Esophagus squamous epithelium (tissue), 5 donors: ENCODE results near the gene IL18. TPM values are rescaled to one million over a fixed set of nuclear protein-coding genes. Genes with fewer than 3 reads are reported as not detected.
"Not testable (repeated sequence)": the region's sequence is repeated elsewhere in the genome, so short reads cannot be mapped to it uniquely, and the experiment has no call there.

Source experiments
- DNase-seq: peaks from one replicate; lab custom pipeline; 2025; lab: John Stamatoyannopoulos, UW
- H3K27ac ChIP-seq, 4 donors: fragments of 200-600 bp; sonication (generic); one replicate each; pipeline ENCODE4 v1.5.1; 2016 to 2019; ENCODE audit warnings: mild to moderate bottlenecking in 1 of 4
- H3K27me3 ChIP-seq, 4 donors: fragments of 200-600 bp; sonication (generic); 1 replicate in 3 of 4; 2 replicates in 1 of 4; pipeline versions ENCODE4 v1.5.1 to v1.6.0; 2017 to 2021; ENCODE audit warnings: antibody characterized with exemption in 1 of 4
- H3K36me3 ChIP-seq, 3 donors: fragments of 200-600 bp; sonication (generic); one replicate each; pipeline ENCODE4 v1.5.1; 2016 to 2019
- H3K4me1 ChIP-seq, 3 donors: fragments of 200-600 bp; sonication (generic); one replicate each; pipeline ENCODE4 v1.5.1; 2017 to 2019
- H3K4me3 ChIP-seq, 4 donors: fragments of 200-600 bp; sonication (generic); 1 replicate in 3 of 4; 2 replicates in 1 of 4; pipeline ENCODE4 v1.5.1; 2016 to 2019; ENCODE audit warnings: mild to moderate bottlenecking in 2 of 4, moderate library complexity in 1 of 4
- H3K9me3 ChIP-seq, 3 donors: fragments of 200-600 bp; sonication (generic); one replicate each; pipeline ENCODE4 v1.5.1; 2016 to 2019
- CTCF ChIP-seq, 6 experiments: fragments of 450-650 bp in 4 of 6; fragments of 200-600 bp in 2 of 6; sonication (generic) in 2 of 6; IDR thresholded peaks; one replicate each; pipeline ENCODE4 v1.5.1; 2016 to 2019; ENCODE audit warnings: antibody characterized with exemption in 6 of 6, mild to moderate bottlenecking in 4 of 6, moderate library complexity in 4 of 6
- POLR2A ChIP-seq, 4 donors: fragments of 450-650 bp; IDR thresholded peaks; one replicate each; pipeline ENCODE4 v1.6.1; 2017; ENCODE audit warnings: antibody characterized with exemption in 4 of 4, mild to moderate bottlenecking in 4 of 4, moderate library complexity in 3 of 4
- WGBS, 2 donors: methylation state at CpG; one replicate each; pipeline ENCODE4 v1.1.5; 2018; 5-methylcytosine and 5-hydroxymethylcytosine counted together
- intact Hi-C: fragments of 100-400 bp; cut with DNase I; formaldehyde crosslinking; loops from one replicate; pipeline ENCODE4 v1.15.0; 2022
- total RNA-seq, 4 donors: library from RNA; depleted of rRNA; stranded (reverse); fragments of >200 nt; gene quantifications; one replicate each; pipeline ENCODE4 v1.1.0, GENCODE V29; 2016
- donor health status: DM: yes; HTN: yes; CAD: no.

Gene IL18
- total RNA-seq, 4 donors from 2014 or later = 43.7 to 125 (median 98.3) TPM

GRCh38 chr11:112172362-112172994 lies 8.6 kb upstream of the IL18 start:
- no peak for TF ChIP-seq POLR2A (IDR thresholded peaks at IDR 0.05)
- no peak for TF ChIP-seq CTCF (IDR thresholded peaks at IDR 0.05)
- Histone ChIP-seq H3K4me3 (no peak overlapping the region), H3K4me1 (peaks cover 0 to 17% (median 3%) of the 10 kb centered on the region in 3 donors), H3K27ac (no peak overlapping the region), H3K9me3 (no peaks in the 10 kb centered on the region), H3K27me3 (no peaks in the 10 kb centered on the region), H3K36me3 (no peaks in the 10 kb centered on the region)
- intact Hi-C loops = loop anchor here (10.0 kb wide), 1 partner anchor 58 kb away; no protein-coding TSS in a partner anchor
- DNase-seq = no peak
- WGBS, 2 donors = 27 to 41% methylated on average over 2 of the region's 2 CpGs

GRCh38 chr11:112167145-112167544 lies 3.3 kb upstream of the IL18 start, which contains the start of gene TEX12:
Gene TEX12, plus strand, starts transcription at chr11:112167372. Its CDS starts 1,897 bp downstream, at chr11:112169269.
- Histone ChIP-seq H3K27ac (peak within 1 kb of the TSS in 3 of 4 donors; percentile 33 to 49 (median 36)), H3K4me1 (peaks cover 0 to 25% (median 9%) of the 10 kb centered on the region in 3 donors), H3K4me3 (no peak within 1 kb of the TSS), H3K36me3 (no peaks in the 10 kb centered on the region), H3K9me3 (no peaks in the 10 kb centered on the region), H3K27me3 (no peaks in the 10 kb centered on the region)
- TF ChIP-seq CTCF (IDR thresholded peaks at IDR 0.05) = no peak
- TF ChIP-seq POLR2A (IDR thresholded peaks at IDR 0.05) = no peak
- intact Hi-C loops = no loop called here
- no peak for DNase-seq
- WGBS, 2 donors = 73 to 81% methylated on average over 15 to 25 of the region's 25 CpGs

- Histone ChIP-seq H3K27ac (peak overlapping the region in 3 of 4 donors; percentile 33 to 49 (median 36)), H3K27me3 (no peaks in the 10 kb centered on the region), H3K9me3 (no peaks in the 10 kb centered on the region), H3K36me3 (no peaks in the 10 kb centered on the region), H3K4me1 (peaks cover 0 to 31% (median 13%) of the 10 kb centered on the region in 3 donors), H3K4me3 (no peak overlapping the region)
- TF ChIP-seq CTCF (IDR thresholded peaks at IDR 0.05) (no peak), POLR2A (IDR thresholded peaks at IDR 0.05) (no peak)
- no peak for DNase-seq
- intact Hi-C loops = no loop called here
- WGBS, 2 donors = 30 to 34% methylated on average over 8 of the region's 8 CpGs
Observed at GRCh38 chr11:112166562-112166961, 2.7 kb upstream of the IL18 start.

GRCh38 chr11:112165049-112165448 lies 1.2 kb upstream of the IL18 start:
- H3K27me3 ChIP-seq = no peaks in the 10 kb centered on the region
- 72 to 73% methylated on average over 3 of the region's 3 CpGs for WGBS, 2 donors
- intact Hi-C loops = no loop called here
- no peak overlapping the region for H3K27ac ChIP-seq
- no peak for DNase-seq
- H3K9me3 ChIP-seq = no peaks in the 10 kb centered on the region
- H3K36me3 ChIP-seq = no peaks in the 10 kb centered on the region
- H3K4me1 ChIP-seq = peaks cover 0 to 46% (median 19%) of the 10 kb centered on the region in 3 donors
- TF ChIP-seq POLR2A (IDR thresholded peaks at IDR 0.05) = no peak
- TF ChIP-seq CTCF (IDR thresholded peaks at IDR 0.05) = no peak
- no peak overlapping the region for H3K4me3 ChIP-seq

- Histone ChIP-seq H3K36me3 (no peaks in the 10 kb centered on the region), H3K9me3 (no peaks in the 10 kb centered on the region), H3K4me3 (peak overlapping the region; percentile 34 to 59 (median 46)), H3K27me3 (no peaks in the 10 kb centered on the region), H3K4me1 (peaks cover 0 to 58% (median 21%) of the 10 kb centered on the region in 3 donors), H3K27ac (peak overlapping the region; percentile 76 to 88 (median 81))
- TF ChIP-seq POLR2A (IDR thresholded peaks at IDR 0.05) = no peak
- TF ChIP-seq CTCF (IDR thresholded peaks at IDR 0.05) = no peak
- no peak for DNase-seq
- WGBS, 2 donors = 33 to 50% methylated on average over 6 of the region's 6 CpGs
- intact Hi-C loops = no loop called here
Observed at GRCh38 chr11:112162761-112163546, 940 bp downstream of the IL18 start.

- peak overlapping the region; percentile 76 to 88 (median 81) for H3K27ac ChIP-seq
- peak overlapping the region in 3 of 4 donors; percentile 44 to 59 (median 48) for H3K4me3 ChIP-seq
- DNase-seq, intact Hi-C loops, H3K9me3 ChIP-seq, H3K36me3 ChIP-seq, H3K27me3 ChIP-seq: not testable (repeated sequence)
- peaks cover 0 to 66% (median 24%) of the 10 kb centered on the region in 3 donors for H3K4me1 ChIP-seq
- WGBS, 2 donors = 87 to 97% methylated on average over 1 of the region's 1 CpG
Observed at GRCh38 chr11:112162200-112162599, 1.7 kb downstream of the IL18 start.
